ENCODE results near the gene GOLGA8S.
"Not testable (repeated sequence)": the region's sequence is repeated elsewhere in the genome, so short reads cannot be mapped to it uniquely, and the experiment has no call there.

Gene GOLGA8S

DNA sequence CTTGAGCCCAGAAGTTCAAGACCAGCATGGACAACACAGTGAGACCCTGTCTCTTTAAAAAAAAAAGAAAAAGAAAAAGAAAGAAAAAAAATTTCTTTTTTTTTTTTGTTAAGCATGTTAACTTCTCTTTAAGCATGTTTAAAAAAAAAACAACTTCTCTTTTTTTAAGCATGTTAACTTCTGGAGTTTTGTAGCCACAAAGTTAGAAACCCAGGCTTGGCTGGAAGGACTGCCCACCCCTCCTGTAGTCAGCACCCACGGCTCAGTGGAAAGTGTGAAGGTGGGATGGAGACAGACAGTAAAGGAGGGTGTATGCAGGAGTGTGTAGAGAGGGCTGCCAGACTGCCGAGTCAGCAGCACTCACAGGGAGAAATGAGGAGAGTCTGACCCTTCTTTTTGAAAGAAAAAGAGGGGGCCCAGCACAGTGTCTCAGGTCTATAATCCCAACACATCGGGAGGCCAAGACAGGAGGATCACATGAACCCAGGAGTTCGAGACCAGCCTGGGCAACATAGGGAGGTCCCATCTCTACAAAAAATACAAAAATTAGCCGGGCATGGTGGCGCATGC lies 33.2 kb downstream of the GOLGA8S start:
- no peak for TF ChIP-seq CTCF (IDR thresholded peaks at IDR 0.05; ENCODE audit: unreplicated experiment in 3 of 3)
- no peaks in the 10 kb centered on the region for H3K4me1 Mint-ChIP-seq
- H3K4me3 Mint-ChIP-seq, result no peak overlapping the region
- H3K9me3 Mint-ChIP-seq, result peaks cover 18% of the 10 kb centered on the region
- H3K27me3 Mint-ChIP-seq (ENCODE audit: low read depth), result no peaks in the 10 kb centered on the region
- H3K27ac Mint-ChIP-seq, result no peak overlapping the region
- no peaks in the 10 kb centered on the region for H3K36me3 Mint-ChIP-seq (ENCODE audit: low read depth)

DNA sequence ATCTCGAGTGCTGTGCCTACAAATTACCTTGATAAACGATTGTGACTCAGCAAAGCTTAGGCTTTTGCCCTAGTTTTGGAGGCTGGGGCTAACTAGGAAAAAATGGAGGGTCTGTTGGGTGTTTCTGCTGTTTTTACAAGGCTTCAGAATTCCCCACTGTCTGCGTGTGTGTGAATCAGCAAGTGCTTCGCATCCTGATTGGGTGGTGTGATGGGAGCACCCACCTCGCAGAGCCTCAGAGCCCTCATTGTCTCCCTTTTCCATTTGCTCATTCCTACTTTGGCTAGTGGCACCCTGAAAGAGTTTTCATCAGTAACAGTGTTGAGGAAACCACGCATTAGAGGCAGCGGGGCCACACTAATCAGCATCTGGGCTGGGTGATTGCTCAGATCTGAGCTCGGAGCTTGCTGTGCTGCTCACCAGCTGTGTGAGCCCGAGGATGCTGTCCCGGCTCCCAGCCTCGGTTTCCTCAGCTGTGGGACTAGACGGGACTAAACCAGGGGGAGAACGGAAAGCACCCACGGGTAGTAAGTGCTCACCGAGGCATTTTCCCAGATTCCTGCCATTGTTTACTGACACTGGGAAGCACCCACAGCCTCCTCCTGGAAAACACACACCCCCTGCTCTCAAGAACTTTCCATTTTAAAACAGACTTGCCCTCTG lies 40.6 kb downstream of the GOLGA8S start:
- H3K9me3 Mint-ChIP-seq, result peaks cover 15% of the 10 kb centered on the region
- H3K27ac Mint-ChIP-seq, result no peak overlapping the region
- H3K27me3 Mint-ChIP-seq (ENCODE audit: low read depth), result peaks cover 4% of the 10 kb centered on the region
- H3K36me3 Mint-ChIP-seq (ENCODE audit: low read depth), result no peaks in the 10 kb centered on the region
- no peak for TF ChIP-seq CTCF (IDR thresholded peaks at IDR 0.05; ENCODE audit: unreplicated experiment in 3 of 3)
- H3K4me3 Mint-ChIP-seq, result no peak overlapping the region
- H3K4me1 Mint-ChIP-seq, result no peaks in the 10 kb centered on the region

GRCh38 chr15:23395832-23396231 lies 41.3 kb downstream of the GOLGA8S start:
- no peaks in the 10 kb centered on the region for H3K4me1 Mint-ChIP-seq
- TF ChIP-seq CTCF (IDR thresholded peaks at IDR 0.05; ENCODE audit: unreplicated experiment in 3 of 3), result no peak
- no peak overlapping the region for H3K4me3 Mint-ChIP-seq
- H3K9me3 Mint-ChIP-seq, result peaks cover 11% of the 10 kb centered on the region
- H3K27ac Mint-ChIP-seq, result no peak overlapping the region
- no peaks in the 10 kb centered on the region for H3K36me3 Mint-ChIP-seq (ENCODE audit: low read depth)
- peaks cover 4% of the 10 kb centered on the region for H3K27me3 Mint-ChIP-seq (ENCODE audit: low read depth)

GRCh38 chr15:23397779-23398178 lies 43.2 kb downstream of the GOLGA8S start:
- H3K27ac Mint-ChIP-seq, result no peak overlapping the region
- no peak overlapping the region for H3K4me3 Mint-ChIP-seq
- TF ChIP-seq CTCF (IDR thresholded peaks at IDR 0.05; ENCODE audit: unreplicated experiment in 3 of 3), result no peak
- H3K27me3 Mint-ChIP-seq (ENCODE audit: low read depth), result peaks cover 4% of the 10 kb centered on the region
- H3K9me3 Mint-ChIP-seq, result peaks cover 12% of the 10 kb centered on the region
- H3K4me1 Mint-ChIP-seq, result no peaks in the 10 kb centered on the region
- no peaks in the 10 kb centered on the region for H3K36me3 Mint-ChIP-seq (ENCODE audit: low read depth)

DNA sequence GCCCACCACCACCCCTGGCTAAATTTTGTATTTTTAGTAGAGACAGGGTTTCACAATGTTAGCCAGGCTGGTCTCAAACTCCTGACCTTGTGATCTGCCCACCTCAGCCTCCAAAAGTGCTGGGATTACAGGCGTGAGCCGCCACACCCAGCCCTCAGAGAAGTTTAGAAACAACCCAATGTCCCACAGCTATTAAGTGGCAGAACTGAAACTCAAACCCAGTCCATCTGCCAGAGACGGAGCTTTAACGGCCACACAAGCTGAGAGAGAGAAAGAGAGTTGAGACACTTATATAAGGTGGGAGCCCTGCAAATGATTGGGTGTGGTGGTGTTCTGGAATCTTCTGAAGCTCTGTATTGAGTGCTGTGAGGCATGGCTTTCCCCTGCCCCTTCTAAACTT lies 43.8 kb downstream of the GOLGA8S start:
- not testable (repeated sequence) for H3K27ac Mint-ChIP-seq, H3K4me1 Mint-ChIP-seq

DNA sequence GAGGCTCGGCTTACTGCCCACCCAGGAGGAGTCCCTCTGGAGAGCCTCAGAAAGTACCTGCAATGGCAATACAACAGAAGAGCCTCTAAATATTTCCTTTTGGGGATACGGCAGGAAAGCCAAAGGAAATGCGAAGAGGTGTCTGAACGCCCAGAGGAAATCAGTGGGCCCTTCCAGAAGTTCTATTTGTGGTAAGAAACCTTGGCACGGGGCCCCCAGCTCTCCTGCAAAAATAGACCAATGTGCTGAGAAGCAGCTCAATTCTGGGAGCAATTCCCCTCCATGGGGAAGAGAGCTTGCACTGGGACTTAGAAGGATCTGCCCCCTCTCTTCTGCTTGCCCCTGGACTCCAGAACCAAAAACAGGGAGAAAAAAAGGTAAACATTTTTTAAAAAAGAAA lies 44.7 kb downstream of the GOLGA8S start:
- peaks cover 18% of the 10 kb centered on the region for H3K9me3 Mint-ChIP-seq

More for the DNA sequence above, 43.8 kb downstream of the GOLGA8S start:
- H3K9me3 Mint-ChIP-seq, result peaks cover 13% of the 10 kb centered on the region
- not testable (repeated sequence) for H3K4me3 Mint-ChIP-seq; H3K36me3 Mint-ChIP-seq (ENCODE audit: low read depth); H3K27me3 Mint-ChIP-seq (ENCODE audit: low read depth)

GRCh38 chr15:23401627-23402026 lies 47.1 kb downstream of the GOLGA8S start:
- Mint-ChIP-seq H3K27me3 (ENCODE audit: low read depth) (peaks cover 4% of the 10 kb centered on the region), H3K4me1 (no peaks in the 10 kb centered on the region), H3K36me3 (ENCODE audit: low read depth) (no peaks in the 10 kb centered on the region), H3K27ac (no peak overlapping the region), H3K9me3 (peaks cover 21% of the 10 kb centered on the region), H3K4me3 (no peak overlapping the region)
- TF ChIP-seq CTCF (IDR thresholded peaks at IDR 0.05; ENCODE audit: unreplicated experiment in 3 of 3), result no peak

More for the DNA sequence above, 44.7 kb downstream of the GOLGA8S start:
- not testable (repeated sequence) for H3K27me3 Mint-ChIP-seq (ENCODE audit: low read depth); H3K27ac Mint-ChIP-seq; H3K4me1 Mint-ChIP-seq; H3K36me3 Mint-ChIP-seq (ENCODE audit: low read depth); H3K4me3 Mint-ChIP-seq
